LNCaP clone FGC (cell line): ENCODE data around the gene FSTL4.

Source experiments
- DNase-seq: peaks from one replicate; pipeline ENCODE4 v3.0.0-alpha.2; 2011; ENCODE audit warnings: low read depth
- H3K4me3 ChIP-seq: 2 replicates; pipeline ENCODE4 v1.5.1; 2011; ENCODE audit warnings: mild to moderate bottlenecking, low read depth, low read length, control low read depth
- TF ChIP-seq, protein P1 (sequence below): IDR thresholded peaks from 2 replicates; pipeline ENCODE4 v1.5.1; 2012; ENCODE audit warnings: mild to moderate bottlenecking; ENCODE audit not compliant: control insufficient read depth, insufficient read depth; ENCODE audit errors: extremely low read depth

The FSTL4 gene

DNA sequence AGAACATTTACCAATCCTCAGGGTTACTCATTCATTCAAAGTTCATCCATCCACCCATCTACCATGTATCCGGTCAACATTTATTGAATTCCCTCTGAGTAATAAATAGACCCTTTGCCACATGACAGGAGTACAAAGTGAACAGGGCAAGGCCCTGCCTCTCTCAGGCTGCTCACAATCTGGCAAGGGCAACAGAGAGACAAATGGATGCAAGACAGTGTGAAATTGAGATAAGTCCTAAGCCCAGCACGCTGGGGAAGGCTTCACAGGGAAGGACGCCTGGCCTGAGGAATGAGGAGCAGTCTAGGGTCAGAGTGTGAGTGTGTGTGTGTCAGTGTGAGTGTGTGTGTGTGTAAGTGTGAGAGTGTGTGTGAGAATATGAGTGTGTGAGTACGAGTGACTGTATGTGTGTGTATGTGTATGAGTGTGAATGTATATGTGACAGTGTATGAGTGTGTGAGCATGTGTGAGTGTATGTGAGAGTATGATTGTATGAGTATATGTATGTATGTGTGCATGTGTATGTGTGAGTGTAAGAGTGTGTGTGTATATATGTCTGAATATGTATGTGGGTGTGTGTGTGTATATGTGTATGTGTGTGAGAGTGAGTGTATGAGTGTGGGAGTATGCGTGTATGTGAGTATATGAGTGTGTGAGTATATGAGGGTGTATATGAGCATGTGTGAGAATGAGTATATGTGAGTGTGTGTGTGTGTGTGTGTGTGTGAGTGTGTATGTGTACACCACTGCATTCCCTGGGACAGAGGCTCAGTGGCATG is 145.6 kb downstream of the FSTL4 start:
- TF ChIP-seq, protein P1, sequence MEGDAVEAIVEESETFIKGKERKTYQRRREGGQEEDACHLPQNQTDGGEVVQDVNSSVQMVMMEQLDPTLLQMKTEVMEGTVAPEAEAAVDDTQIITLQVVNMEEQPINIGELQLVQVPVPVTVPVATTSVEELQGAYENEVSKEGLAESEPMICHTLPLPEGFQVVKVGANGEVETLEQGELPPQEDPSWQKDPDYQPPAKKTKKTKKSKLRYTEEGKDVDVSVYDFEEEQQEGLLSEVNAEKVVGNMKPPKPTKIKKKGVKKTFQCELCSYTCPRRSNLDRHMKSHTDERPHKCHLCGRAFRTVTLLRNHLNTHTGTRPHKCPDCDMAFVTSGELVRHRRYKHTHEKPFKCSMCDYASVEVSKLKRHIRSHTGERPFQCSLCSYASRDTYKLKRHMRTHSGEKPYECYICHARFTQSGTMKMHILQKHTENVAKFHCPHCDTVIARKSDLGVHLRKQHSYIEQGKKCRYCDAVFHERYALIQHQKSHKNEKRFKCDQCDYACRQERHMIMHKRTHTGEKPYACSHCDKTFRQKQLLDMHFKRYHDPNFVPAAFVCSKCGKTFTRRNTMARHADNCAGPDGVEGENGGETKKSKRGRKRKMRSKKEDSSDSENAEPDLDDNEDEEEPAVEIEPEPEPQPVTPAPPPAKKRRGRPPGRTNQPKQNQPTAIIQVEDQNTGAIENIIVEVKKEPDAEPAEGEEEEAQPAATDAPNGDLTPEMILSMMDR = no peak
- no peak for DNase-seq
- H3K4me3 ChIP-seq = no peak overlapping the region

DNA sequence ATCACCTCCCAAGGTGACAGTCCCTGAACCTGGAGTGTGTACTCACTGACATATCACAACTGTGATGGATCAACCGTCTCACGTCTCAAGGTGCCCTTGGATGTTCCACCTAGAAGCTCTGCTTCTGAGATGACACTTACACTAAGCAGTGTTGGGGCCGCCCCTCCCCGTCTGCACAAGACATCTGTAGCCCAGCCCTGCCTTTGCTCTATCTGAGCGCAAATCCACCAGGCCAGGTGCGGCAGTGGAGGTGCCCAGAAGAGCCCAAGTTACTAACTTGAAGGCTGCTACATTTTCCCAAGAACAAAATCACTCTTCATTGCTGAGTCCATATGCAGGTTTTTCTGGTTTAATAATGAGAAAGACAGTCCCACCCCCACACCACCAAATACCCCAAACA is 148.3 kb downstream of the FSTL4 start:
- TF ChIP-seq, protein P1 = no peak
- H3K4me3 ChIP-seq = no peak overlapping the region
- DNase-seq = no peak

DNA sequence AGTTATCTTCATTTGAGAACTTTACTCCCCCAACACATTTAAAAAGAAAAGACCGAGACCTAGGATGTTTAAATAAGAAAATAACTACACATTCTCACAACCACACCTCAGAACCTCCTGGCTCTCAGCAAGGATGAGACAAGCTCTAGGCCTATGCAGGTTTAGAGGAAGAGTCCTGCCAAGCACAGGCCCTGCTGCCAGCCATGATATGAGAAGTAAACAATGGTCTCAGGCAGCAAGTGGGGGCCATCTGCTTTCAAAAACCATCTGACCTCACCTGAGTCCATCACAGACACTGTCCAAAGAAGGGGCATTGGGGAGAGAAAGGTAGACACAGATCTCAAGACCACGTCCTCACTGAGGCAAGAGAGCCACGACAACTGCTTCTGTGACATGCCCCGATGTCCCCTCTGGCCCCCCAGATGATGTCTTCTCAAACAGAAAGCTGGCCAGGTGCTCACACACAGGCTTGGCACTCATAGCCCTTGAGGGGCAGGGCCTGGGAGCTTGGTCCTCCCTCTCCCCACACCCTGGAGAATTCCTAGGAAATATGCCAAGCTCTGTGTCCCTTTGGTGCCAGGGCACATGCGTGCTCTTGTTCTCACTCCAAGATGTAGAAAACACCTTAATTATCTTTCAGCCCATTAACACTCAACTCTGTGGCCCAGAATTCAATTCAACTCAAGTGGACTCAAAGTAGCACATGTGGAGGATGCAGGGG is 150.4 kb downstream of the FSTL4 start:
- no peak overlapping the region for H3K4me3 ChIP-seq
- TF ChIP-seq, protein P1 = no peak
- no peak for DNase-seq

DNA sequence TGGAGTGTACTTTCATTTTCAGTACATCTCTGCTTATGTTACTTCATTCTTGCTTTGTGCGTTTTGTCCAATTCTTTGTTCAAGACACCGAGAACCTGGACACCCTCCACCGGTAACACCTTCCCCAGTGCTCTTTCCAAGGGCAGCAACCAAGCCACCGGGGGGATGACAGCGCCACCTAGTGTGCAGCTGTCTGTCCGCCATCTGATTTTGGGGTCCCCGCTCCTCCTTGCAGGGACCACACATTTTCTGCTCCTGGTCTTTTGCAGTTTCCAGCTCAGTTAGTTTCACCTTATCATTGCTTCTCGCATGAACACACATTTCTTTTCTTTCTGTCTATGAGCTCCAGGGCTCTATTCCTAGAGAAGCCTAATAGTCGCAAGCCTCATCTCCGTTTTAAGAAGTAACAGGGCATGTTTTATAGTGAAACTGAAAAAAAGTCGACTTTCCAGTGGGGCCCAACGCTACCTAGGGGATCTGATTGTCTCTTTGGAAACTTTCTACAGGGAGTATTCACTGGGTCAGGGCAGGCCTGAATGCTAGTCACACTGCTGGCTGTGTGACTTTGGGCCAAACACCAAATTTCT is 152.1 kb downstream of the FSTL4 start:
- no peak for DNase-seq
- no peak overlapping the region for H3K4me3 ChIP-seq
- TF ChIP-seq, protein P1 = peak; percentile 76

DNA sequence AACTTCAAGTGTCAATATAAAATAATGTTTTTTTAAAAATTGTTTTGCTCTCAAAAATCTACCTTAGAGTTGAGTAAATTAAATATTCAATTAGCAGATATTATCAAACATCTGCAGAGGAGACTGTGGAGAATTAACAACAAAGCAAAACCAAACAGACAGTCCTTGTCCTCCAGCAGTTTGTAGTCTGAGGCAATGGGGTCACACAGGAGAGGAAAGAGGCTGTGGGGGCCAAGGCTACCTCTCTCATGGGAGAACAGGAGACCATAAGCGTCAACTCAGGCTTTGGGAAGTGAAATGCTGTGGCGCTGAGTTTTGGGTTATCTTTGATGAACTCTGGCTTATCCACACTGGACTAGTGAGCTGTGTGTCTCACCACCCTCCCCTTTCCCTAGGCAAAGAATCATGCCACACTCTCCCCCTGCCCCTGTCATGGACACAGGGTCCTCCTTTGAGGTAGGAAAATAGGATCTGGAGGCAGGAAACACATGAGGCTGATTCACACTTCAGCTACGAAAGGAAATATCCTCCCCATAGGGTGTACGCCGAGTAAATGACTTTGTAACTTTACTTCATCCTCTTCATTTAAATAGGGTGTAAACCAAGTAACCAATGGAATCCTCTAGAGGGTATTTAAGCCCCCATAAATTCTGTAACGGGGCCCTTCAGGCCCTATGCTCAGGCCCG is 152.7 kb downstream of the FSTL4 start:
- no peak for DNase-seq
- no peak overlapping the region for H3K4me3 ChIP-seq
- TF ChIP-seq, protein P1 = peak; percentile 7; the same call in 1 of the 2 replicates

DNA sequence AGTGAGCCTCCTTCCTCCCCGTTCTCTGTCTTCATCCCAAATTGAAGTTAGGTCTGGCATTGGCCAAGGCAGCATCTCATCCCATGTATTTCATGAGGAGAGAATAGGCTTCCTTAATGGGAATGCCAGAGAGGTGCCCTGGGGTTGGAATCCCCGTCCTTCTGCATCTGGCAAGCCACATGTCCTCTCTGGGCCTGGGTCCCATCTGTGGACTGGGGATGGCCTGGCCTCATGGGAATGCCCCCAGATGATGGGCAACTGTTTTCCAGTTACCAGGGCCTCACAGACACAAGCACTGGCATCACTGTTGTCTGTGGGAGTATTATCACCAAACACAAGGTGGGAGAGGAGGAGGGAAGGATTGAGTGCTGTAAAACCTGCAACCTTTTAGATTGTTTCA is 153.9 kb downstream of the FSTL4 start:
- TF ChIP-seq, protein P1 = no peak
- DNase-seq = no peak
- no peak overlapping the region for H3K4me3 ChIP-seq
